Ovary (tissue), 3 donors: ENCODE results near the gene CDHR1.

Source experiments
- EP300 ChIP-seq: sonication (generic); formaldehyde crosslinking; IDR thresholded peaks from one replicate; pipeline ENCODE4 v1.6.1; 2017; ENCODE audit warnings: antibody characterized with exemption
- TF ChIP-seq, protein P1 (sequence below), 3 donors: fragments of 450-650 bp in 2 of 3; fragments of 200-600 bp in 1 of 3; IDR thresholded peaks; one replicate each; pipeline versions ENCODE4 v1.5.1 to v1.8.0; 2016 to 2022; ENCODE audit warnings: antibody characterized with exemption in 3 of 3, mild to moderate bottlenecking in 1 of 3
- donor health status: DM: no; HTN: no; CAD: no.

DNA sequence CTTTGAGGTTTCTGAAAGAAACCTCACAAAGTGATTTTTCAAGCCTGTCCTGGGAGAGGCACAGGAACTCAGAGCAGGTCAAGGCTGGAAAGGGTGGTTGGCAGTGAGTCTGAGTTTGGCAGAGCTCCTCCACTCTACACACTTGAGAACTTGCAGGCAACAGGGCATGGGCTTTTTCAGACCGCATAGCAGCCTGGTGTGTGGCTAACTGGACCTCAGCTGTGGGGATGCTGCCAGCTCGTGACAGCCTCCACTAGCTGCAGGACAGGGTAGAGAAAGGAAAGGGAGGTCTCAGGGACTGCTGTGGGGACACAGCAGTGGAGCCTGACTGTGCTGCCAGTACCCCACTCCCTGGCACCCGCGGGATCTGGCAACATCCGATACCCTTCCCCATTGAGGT lies 2.6 kb downstream of the CDHR1 start:
- TF ChIP-seq, protein P1, sequence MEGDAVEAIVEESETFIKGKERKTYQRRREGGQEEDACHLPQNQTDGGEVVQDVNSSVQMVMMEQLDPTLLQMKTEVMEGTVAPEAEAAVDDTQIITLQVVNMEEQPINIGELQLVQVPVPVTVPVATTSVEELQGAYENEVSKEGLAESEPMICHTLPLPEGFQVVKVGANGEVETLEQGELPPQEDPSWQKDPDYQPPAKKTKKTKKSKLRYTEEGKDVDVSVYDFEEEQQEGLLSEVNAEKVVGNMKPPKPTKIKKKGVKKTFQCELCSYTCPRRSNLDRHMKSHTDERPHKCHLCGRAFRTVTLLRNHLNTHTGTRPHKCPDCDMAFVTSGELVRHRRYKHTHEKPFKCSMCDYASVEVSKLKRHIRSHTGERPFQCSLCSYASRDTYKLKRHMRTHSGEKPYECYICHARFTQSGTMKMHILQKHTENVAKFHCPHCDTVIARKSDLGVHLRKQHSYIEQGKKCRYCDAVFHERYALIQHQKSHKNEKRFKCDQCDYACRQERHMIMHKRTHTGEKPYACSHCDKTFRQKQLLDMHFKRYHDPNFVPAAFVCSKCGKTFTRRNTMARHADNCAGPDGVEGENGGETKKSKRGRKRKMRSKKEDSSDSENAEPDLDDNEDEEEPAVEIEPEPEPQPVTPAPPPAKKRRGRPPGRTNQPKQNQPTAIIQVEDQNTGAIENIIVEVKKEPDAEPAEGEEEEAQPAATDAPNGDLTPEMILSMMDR (IDR thresholded peaks at IDR 0.05), result no peak
- no peak for TF ChIP-seq EP300
